NT2/D1 (cell line): ENCODE results near the gene NPHP3.

Experiments used
- SUZ12 ChIP-seq: IDR thresholded peaks from 2 replicates; pipeline ENCODE4 v1.6.1; 2011; ENCODE audit not compliant: insufficient read length, insufficient read depth; ENCODE audit errors: extremely low read depth
- YY1 ChIP-seq: IDR thresholded peaks from 2 replicates; pipeline ENCODE4 v1.6.1; 2011; ENCODE audit not compliant: insufficient read length, insufficient read depth
- ZNF274 ChIP-seq: IDR thresholded peaks from 2 replicates; pipeline ENCODE4 v1.6.1; 2011; ENCODE audit warnings: mild to moderate bottlenecking, low read depth, low read length

DNA sequence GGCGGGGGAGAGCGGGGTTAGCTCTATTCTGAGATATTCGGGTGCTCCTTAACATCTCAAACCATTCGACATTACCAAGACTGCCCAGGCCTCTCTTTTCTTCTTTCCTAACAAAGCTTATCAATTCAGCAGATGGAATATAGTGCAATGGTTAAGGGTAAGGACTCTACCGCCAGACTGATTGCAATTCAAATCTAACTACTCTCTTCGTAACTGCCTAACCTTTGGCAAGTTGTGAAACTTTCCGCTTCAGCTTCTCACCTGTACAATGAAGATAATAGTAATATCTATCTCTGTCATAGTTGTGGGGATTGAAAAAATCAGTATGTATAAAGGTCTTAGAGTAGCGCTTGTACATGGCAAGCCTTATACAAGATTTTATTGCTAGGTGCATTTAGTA, 61.1 kb downstream of the NPHP3 start:
- TF ChIP-seq ZNF274 (no peak), SUZ12 (no peak), YY1 (no peak)
